Fibroblast of skin of right biceps (primary cell): ENCODE results near the gene SHLD2.
A peak's percentile ranks its signal among the peaks of the same experiment; 100 is the strongest.
"Not testable (repeated sequence)": the region's sequence is repeated elsewhere in the genome, so short reads cannot be mapped to it uniquely, and the experiment has no call there.

Experiments
- DNase-seq: peaks from one replicate; pipeline ENCODE4 v3.0.0-alpha.2; 2013

The SHLD2 gene

GRCh38 chr10:87149020-87149609 is 54.1 kb downstream of the SHLD2 start:
- not testable (repeated sequence) for DNase-seq

- not testable (repeated sequence) for DNase-seq
These were observed 56.5 kb downstream of the SHLD2 start for GRCh38 chr10:87151516-87151915.

GRCh38 chr10:87156841-87157240 is 61.8 kb downstream of the SHLD2 start:
- not testable (repeated sequence) for DNase-seq

GRCh38 chr10:87157821-87158220 is 62.8 kb downstream of the SHLD2 start:
- DNase-seq: peak; percentile 67

GRCh38 chr10:87162703-87163293 is 67.8 kb downstream of the SHLD2 start:
- not testable (repeated sequence) for DNase-seq

- DNase-seq: not testable (repeated sequence)
These were observed 68.4 kb downstream of the SHLD2 start for GRCh38 chr10:87163414-87163813.

- not testable (repeated sequence) for DNase-seq
These were observed 74.9 kb downstream of the SHLD2 start for GRCh38 chr10:87169857-87170256.

GRCh38 chr10:87170705-87171104 is 75.7 kb downstream of the SHLD2 start:
- DNase-seq: not testable (repeated sequence)

GRCh38 chr10:87171670-87172069 is 76.7 kb downstream of the SHLD2 start:
- not testable (repeated sequence) for DNase-seq

GRCh38 chr10:87172178-87172577 is 77.2 kb downstream of the SHLD2 start:
- not testable (repeated sequence) for DNase-seq

- not testable (repeated sequence) for DNase-seq
These were observed 82.6 kb downstream of the SHLD2 start for GRCh38 chr10:87177587-87177986.

GRCh38 chr10:87184421-87184820 is 89.4 kb downstream of the SHLD2 start:
- DNase-seq: not testable (repeated sequence)

- not testable (repeated sequence) for DNase-seq
These were observed 91.0 kb downstream of the SHLD2 start for GRCh38 chr10:87186016-87186415.

- DNase-seq: not testable (repeated sequence)
These were observed 92.6 kb downstream of the SHLD2 start for GRCh38 chr10:87187573-87187972.

- DNase-seq: not testable (repeated sequence)
These were observed 96.8 kb downstream of the SHLD2 start for GRCh38 chr10:87191841-87192240.

GRCh38 chr10:87200924-87201323 is 105.9 kb downstream of the SHLD2 start:
- peak; percentile 36 for DNase-seq

GRCh38 chr10:87204801-87205200 is 109.8 kb downstream of the SHLD2 start:
- not testable (repeated sequence) for DNase-seq

- not testable (repeated sequence) for DNase-seq
These were observed 111.9 kb downstream of the SHLD2 start for GRCh38 chr10:87206922-87207321.

GRCh38 chr10:87210309-87210708 is 115.3 kb downstream of the SHLD2 start:
- DNase-seq: not testable (repeated sequence)

- DNase-seq: peak; percentile 34
These were observed 116.8 kb downstream of the SHLD2 start for GRCh38 chr10:87211848-87212247.

GRCh38 chr10:87213150-87213765 is 118.3 kb downstream of the SHLD2 start:
- DNase-seq: not testable (repeated sequence)

- DNase-seq: not testable (repeated sequence)
These were observed 118.8 kb downstream of the SHLD2 start for GRCh38 chr10:87213806-87214205.

- DNase-seq: not testable (repeated sequence)
These were observed 121.1 kb downstream of the SHLD2 start for GRCh38 chr10:87216120-87216519.

- not testable (repeated sequence) for DNase-seq
These were observed 124.4 kb downstream of the SHLD2 start for GRCh38 chr10:87219370-87219769.
